GM13976 (cell line): ENCODE results near the gene NCAPG.
A peak's percentile ranks its signal among the peaks of the same experiment; 100 is the strongest.

Experiments used
- DNase-seq: peaks from one replicate; pipeline ENCODE4 v3.0.0; 2012; ENCODE audit warnings: low spot score
- CTCF ChIP-seq: IDR thresholded peaks from 2 replicates; pipeline ENCODE4 v1.5.1; 2012; ENCODE audit warnings: borderline replicate concordance, mild to moderate bottlenecking; ENCODE audit not compliant: insufficient read depth; ENCODE audit errors: extremely low read depth, missing control alignments, control extremely low read depth
- in situ Hi-C: fragments of 300-500 bp; cut with MboI; formaldehyde crosslinking; loops from one replicate; pipeline ENCODE4 v1.12.0; 2022; ENCODE audit warnings: low sequenced_read_pairs, mixed read lengths, inconsistent platforms; ENCODE audit not compliant: unreplicated experiment

Gene NCAPG, protein sequence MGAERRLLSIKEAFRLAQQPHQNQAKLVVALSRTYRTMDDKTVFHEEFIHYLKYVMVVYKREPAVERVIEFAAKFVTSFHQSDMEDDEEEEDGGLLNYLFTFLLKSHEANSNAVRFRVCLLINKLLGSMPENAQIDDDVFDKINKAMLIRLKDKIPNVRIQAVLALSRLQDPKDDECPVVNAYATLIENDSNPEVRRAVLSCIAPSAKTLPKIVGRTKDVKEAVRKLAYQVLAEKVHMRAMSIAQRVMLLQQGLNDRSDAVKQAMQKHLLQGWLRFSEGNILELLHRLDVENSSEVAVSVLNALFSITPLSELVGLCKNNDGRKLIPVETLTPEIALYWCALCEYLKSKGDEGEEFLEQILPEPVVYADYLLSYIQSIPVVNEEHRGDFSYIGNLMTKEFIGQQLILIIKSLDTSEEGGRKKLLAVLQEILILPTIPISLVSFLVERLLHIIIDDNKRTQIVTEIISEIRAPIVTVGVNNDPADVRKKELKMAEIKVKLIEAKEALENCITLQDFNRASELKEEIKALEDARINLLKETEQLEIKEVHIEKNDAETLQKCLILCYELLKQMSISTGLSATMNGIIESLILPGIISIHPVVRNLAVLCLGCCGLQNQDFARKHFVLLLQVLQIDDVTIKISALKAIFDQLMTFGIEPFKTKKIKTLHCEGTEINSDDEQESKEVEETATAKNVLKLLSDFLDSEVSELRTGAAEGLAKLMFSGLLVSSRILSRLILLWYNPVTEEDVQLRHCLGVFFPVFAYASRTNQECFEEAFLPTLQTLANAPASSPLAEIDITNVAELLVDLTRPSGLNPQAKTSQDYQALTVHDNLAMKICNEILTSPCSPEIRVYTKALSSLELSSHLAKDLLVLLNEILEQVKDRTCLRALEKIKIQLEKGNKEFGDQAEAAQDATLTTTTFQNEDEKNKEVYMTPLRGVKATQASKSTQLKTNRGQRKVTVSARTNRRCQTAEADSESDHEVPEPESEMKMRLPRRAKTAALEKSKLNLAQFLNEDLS

DNA sequence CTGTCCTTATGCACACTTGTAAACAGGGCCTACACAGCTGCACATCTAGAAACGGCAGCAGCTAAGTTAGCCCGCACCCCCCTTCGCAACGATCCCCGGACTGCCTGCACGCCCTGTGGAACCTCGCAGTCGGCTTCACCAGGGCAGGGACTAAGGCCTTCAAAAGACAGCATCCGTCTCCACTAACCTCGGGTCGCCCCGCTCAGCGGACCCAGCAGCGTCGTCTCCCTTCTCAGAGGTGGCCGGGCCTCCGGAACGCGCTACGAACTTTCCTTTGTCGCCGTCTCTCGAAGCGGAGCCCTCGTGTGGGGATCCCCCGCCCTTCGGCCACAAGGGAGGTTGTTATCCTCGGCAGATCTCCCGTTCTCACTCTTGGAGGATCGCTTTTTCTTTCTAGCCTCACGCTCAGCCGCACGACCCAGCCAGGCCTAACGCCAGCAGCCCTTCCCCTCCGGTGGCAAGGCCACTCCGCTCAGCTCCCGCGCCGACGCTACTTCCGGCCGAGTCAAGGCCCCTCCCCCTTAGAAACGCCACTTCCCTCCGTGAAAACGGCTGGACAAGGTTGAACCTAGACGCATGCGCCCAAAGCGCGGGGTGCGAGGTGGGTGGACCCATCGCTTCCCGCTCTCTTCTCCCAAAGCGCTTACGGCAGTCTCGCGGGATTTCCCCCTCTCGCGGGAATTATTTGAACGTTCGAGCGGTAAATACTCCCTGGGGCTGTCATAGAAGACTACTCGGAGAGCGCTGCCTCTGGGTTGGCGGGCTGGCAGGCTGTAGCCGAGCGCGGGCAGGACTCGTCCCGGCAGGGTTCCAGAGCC, at the start of gene NCAPG, which contains the start of gene DCAF16:
Gene NCAPG, plus strand, starts transcription at position 720 of the 818 bp plus-strand sequence. CDS start 99 bp downstream, outside the sequence.
Gene DCAF16, minus strand, starts transcription at position 498 of the 818 bp plus-strand sequence. CDS start 6,616 bp downstream, outside the sequence.
- in situ Hi-C loops: loop anchor here (25.0 kb wide), 2 partner anchors 552 to 777 kb away; no protein-coding TSS in a partner anchor
- TF ChIP-seq CTCF: no peak
- DNase-seq: peak; percentile 96

DNA sequence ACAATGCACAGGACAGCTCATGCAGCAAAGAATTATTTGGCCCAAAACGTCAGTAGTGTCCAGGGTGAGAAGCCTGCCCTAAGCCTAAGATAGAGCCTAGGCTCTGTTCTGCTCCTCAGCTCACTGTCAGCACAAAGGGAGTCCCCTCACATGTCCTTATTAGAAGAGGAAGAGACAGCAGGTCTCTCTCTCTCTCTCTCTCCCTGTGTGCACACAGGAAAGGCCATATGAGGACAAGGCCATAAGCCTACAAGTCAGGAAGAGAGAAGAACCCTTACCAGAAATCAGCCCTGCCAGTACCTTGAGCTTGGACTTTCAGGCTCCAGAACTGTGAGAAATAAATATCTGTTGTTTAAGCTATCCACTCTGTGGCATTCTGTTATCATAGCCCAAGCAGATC, 49.7 kb upstream of the NCAPG start:
- DNase-seq: no peak
- no peak for TF ChIP-seq CTCF
- in situ Hi-C loops: no loop called here

- DNase-seq: no peak
- TF ChIP-seq CTCF: no peak
- in situ Hi-C loops: no loop called here
Measured at GRCh38 chr4:17762726-17763125, 48.1 kb upstream of the NCAPG start.

- in situ Hi-C loops: no loop called here
- no peak for TF ChIP-seq CTCF
- DNase-seq: no peak
Measured at GRCh38 chr4:17763416-17763815, 47.4 kb upstream of the NCAPG start.

DNA sequence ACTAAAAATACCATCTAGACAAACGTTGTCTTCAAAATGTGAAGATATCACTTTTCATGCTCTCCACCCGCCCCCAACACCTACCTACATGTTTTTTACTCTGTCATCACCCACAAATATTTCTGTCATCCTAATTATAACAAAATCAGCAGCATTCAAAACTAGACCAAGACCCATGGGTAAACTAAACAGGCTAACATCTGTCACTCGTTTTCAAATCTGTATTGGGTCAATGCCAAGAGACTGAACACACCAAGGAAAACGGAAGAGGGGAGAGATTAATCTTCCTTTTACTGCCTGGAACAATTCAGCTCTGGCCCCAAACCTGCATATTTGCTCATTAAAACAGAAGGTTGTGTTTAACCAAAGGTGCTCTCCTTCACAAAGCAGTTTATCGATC, 46.8 kb upstream of the NCAPG start:
- TF ChIP-seq CTCF: no peak
- DNase-seq: no peak
- in situ Hi-C loops: no loop called here
